ENCODE measurements around the gene MCTP1.

DNA sequence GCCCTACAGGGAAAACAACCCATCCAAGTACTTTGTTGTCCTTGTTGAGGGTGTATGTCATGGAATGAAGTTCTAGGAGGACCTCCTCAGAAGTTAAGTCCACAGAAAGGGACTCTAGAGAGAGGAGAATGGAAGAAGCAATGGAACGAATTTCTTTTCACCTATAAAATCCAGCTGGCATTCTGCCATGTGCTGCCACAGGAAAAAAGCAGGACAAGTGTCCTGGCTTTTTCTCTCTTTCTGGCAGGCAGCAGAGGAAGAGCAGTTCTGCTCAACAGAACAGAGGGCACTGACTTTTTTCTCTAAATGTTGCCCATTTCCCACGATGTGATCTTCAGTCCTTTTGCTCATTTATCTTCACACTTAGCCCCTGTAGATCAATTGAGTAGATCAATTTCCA lies 240.8 kb downstream of the MCTP1 start:
- TF ChIP-seq, protein P1, sequence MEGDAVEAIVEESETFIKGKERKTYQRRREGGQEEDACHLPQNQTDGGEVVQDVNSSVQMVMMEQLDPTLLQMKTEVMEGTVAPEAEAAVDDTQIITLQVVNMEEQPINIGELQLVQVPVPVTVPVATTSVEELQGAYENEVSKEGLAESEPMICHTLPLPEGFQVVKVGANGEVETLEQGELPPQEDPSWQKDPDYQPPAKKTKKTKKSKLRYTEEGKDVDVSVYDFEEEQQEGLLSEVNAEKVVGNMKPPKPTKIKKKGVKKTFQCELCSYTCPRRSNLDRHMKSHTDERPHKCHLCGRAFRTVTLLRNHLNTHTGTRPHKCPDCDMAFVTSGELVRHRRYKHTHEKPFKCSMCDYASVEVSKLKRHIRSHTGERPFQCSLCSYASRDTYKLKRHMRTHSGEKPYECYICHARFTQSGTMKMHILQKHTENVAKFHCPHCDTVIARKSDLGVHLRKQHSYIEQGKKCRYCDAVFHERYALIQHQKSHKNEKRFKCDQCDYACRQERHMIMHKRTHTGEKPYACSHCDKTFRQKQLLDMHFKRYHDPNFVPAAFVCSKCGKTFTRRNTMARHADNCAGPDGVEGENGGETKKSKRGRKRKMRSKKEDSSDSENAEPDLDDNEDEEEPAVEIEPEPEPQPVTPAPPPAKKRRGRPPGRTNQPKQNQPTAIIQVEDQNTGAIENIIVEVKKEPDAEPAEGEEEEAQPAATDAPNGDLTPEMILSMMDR (IDR thresholded peaks at IDR 0.05; ENCODE audit: poor library complexity), result no peak
- TF ChIP-seq EZH2 (IDR thresholded peaks at IDR 0.05; ENCODE audit: borderline replicate concordance), result no peak

Data from hepatocyte (in vitro differentiated cells).